Measurements from ENCODE around the gene SMC1B.
"Not testable (repeated sequence)": the region's sequence is repeated elsewhere in the genome, so short reads cannot be mapped to it uniquely, and the experiment has no call there.

Gene SMC1B

DNA sequence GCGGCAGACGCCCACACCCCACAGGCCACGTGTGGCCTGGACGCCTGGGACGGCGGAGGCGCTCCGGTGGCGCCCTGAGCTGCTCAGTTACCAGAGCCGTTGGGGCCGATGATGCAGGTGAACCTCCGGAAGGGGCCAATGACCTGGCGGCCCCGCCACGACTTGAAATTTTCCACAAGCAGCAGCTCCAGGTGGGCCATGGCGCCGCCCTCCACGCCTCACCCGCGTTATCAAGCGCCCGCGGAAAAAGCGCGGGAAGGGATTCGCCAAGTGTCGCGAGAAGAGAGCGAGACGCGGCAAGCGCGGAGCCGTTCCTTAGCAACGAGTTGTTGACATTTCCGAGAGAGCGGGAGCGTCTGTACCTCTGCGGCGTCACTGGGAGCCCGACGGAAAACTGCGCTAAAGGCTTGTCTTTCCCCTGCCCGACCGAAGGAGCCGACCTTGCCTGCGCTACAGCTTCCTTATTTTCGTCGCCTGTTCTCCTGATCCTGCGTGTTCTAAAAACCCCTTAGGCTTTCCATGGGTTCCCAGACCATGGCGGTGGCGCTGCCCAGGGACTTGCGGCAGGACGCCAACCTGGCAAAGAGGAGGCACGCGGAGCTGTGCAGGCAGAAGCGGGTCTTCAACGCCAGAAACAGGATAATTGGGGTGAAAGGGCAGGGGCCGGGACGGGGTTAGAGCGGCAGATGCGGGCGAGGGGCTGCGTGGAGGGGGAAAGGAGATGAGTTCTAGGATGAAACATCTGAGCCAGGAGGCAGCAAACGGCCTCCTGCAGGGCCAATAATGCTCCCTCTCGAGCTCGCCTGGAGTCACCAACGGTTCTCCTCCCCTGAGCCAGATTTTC is at the start of gene SMC1B, which contains the start of gene RIBC2:
SMC1B (minus strand) TSS at position 232 of the 844 bp plus-strand sequence; CDS start at position 200, 32 bp downstream.
RIBC2 (plus strand) TSS at position 326 of the 844 bp plus-strand sequence; CDS start at position 520, 194 bp downstream.
- peak; percentile 96 for DNase-seq

DNA sequence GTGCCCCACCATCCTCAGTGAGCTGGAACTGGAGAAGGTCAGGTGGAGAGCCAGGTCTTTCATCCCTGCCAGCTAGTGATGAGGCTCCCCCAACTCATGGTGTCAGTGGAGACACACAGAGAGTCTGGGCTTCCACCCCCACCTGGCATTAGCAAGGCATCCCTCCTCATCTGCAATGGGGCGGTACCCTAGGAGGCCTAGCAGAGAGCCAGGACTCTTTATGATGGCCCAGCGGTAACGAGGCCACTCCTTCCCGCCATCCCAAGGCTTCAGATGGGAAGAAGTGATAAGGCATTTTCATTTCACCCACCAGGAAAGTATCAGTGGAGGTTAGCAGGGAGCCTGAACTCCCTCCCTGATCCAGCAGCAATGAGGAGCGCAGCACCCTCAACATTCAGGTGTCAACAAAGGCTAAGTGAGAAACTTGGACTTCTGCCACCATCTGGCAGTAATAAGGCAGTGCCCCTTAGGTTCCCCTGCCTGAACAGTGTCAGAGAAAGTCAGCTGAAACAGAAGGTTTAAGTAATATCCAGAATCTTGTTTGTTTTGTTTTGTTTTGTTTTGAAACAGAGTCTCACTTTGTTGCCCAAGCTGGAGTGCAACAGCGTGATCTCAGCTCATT is 48.7 kb upstream of the SMC1B start:
- DNase-seq, result no peak

DNA sequence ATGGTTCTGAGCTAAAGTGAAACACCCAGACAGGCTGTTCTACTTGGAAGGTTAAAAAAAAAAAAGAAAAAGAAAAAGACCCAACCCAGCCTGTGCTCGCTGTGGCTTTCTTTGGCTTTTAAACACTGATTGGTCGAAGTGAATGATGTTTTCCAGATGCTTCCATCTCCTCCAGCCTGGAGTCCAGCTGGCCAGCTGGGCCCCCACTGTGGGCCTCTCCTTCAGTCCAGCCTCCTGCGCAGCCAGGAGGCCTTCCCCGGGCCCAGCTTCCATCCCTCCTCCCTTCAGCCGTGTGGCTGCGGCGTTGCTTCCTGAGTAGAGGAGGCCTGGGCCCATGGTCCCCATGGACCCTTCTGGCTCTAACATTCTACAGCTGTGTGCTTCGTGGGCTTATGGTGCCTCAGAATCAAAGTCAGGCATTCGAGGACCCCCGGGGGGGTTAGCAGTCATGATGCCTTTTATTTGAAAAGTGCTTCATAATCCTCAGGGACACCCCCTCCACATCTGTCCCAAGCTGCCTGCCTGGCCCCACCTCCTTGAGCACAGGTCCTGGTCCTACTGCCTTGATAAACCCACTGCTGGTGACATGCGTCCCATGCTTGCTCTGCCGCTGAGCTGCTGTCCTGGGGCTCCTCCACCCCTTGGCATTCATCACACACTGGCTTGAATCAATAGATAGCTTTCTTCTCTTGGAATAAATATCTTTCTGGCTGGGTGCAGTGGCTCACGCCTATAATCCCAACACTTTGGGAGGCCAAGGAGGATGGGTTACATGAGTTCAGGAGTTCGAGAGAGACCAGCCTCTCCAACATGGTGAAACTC is 47.1 kb upstream of the SMC1B start:
- DNase-seq, result no peak

DNA sequence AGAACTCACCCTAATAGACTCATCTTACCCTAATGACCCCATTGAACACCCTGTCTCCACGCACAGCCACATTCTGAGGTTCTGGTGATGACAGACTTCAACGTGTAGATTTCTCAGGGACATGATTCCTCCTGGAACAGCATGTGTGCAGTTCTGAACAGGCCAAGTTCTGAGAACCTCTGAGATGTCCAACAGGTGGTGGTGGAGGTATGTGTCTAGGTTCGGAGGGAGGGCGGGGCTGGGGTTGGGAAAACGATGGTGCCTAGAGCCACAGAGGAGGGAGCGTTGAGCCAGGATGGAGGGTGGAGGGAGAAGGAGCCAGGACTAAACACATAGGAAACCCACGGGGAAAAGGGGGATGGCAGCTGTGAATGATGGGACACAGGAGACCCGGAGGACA is 45.8 kb upstream of the SMC1B start:
- DNase-seq, result no peak

DNA sequence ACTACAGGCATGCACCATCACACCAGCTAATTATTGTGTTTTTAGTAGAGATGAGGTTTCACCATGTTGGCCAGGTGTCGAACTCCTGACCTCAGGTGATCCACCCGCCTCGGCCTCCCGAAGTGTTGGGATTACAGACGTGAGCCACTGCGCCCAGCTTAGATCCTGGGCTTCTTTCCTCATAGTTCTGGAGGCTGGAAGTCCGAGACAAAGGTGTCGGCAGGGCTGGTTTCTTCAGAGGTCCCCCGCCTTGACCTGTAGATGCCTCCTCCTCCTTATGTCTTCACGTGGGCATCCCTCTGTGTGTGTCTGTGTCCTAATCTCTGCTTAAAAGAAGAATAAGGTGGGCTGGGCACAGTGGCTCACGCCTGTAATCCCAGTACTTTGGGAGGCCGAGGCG is 45.1 kb upstream of the SMC1B start:
- DNase-seq, result no peak

DNA sequence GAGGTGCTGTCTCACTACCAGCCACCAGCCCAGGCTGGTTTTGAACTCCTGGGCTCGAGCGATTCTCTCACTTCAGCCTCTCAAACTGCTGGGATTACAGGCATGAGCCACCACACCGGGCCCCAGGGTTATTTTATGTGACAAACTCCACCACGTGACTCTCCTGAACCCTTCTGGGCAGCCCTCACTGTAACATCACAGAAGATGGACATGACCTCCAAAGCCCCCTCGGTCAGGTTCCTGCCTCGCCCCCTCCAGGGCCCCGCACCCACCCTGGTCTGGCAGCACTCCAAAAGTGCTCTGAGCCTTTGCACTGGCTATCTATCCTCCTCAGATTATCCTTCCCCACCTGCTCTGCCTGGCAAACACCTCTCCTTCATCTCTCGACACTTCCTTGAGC is 43.4 kb upstream of the SMC1B start:
- no peak for DNase-seq

DNA sequence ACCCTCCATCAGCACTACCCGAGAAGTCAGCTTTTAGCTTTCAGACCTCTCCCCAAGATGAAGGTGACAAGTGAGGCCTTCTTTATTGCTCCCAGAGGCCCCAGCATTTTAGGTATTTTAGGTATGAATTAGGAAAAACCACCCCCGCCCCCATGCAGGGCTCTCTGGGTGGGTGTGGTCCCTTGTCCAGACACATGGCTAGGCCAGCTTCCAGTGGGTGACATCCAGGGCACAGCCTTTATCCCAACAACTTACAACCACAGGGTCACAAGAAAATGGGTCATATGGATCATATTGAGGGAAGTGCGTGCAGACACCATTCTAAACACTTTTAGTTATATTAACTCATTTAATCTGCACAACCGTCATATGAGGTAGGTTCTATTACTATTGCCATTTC is 42.2 kb upstream of the SMC1B start:
- no peak for DNase-seq

- DNase-seq, result no peak
These were observed 41.8 kb upstream of the SMC1B start for GRCh38 chr22:45455212-45455611.

GRCh38 chr22:45454275-45454674 is 40.9 kb upstream of the SMC1B start:
- no peak for DNase-seq

DNA sequence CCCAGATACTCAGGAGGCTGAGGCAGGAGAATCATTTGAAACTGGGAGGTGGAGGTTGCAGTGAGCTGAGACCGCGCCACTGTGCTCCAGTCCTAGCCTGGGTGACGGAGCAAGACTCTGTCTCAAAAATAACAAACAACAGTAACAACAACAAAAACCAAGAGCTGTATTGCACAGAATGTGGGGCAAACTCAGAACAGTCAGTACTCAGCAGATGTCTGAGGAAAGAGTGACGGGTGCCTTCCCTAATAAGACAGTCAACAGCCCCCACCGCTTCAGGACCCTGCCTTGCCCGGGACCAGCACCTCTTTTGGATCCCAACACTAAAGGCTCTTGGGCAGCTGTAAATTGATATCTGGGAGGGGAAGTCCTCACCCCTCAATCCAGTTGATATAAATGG is 40.4 kb upstream of the SMC1B start:
- no peak for DNase-seq

DNA sequence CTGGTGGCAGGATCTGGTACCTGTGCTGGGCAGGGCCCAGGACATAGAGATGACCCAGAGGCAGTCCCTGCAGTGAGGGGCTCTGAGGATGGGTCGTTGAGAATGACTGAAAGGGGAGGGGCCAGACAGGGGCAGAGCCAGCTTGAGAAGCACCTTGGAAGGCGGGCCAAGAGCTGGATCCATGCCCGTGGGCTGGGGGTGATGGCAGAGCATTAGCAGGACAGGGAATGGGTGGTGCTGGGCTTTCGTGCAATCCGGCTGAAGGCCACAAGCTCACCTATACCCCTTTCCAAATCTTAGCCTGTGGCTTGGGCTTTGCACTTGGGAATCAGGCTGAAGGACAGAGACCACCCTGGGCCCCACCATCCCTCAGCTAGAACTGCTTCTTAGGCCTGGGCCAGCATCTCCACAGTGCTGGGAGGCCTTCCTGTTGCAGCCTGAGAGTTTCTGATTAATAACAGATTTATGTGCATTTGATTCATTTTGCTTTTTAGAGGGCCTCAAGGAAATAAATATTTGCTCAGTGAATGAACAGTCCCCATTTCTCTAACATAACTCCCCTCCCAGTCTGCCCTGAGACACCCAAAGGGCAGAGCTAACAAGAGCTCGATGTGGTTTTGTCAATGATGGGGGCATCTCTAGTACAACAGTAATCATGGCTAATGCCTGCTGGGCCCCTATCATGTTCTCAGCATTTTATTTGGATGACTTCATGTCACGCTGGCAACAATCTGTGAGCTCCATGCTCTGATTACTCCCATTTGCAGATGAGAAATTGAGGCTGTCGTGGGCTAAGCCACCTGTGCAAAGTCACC is 39.4 kb upstream of the SMC1B start:
- DNase-seq, result no peak

DNA sequence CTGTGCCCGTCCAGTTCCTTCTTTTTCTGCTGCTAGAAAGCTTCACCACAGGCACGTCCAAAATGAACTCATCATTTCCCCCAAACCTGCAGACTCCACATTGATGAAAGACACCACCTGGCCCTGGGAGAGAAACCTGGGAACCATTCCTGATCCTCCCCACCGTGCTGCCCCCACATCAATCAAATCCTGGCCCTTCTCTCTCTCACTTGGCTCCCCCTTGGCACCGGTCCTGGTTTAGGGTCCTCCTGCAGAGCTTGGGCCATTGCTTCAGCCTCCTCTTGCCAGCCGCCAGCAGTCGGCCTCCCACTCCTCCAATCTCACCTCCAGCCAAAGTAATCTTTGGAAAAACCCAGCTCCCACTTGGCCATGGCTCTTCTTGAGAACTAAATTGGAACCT is 38.6 kb upstream of the SMC1B start:
- DNase-seq, result no peak

- no peak for DNase-seq
These were observed 37.7 kb upstream of the SMC1B start for GRCh38 chr22:45450921-45451651.

DNA sequence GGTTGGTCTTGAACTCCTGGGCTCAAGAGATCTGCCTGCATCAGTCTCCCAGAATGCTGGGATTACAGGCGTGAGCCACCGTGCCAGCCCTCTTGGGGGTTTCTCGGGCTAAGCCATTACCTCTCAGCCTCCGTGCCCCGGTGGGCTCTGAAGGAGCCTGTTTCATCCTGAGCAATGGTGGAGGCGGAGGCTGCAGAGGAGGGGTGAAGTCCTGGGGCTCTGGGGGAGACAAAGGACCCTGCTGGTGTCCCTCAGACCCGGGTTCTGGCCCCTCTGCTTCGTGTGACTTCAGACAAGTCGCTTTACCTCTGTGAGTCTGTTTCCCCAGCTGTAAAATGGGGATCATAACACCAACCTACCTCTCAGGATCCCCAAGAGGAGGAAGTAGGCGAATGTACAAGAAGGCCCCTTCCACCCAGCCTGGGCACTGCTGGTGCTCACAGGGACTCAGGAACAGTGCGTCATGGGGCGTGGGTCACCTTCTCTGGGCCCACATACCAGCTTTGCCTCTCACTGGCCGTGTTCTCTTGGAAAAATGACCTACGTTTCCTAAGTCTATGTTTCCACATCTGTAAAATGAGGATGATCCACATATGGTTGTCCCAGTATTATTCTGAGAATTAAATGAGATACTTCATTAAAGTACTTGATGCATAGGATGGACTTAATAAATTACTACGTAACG is 36.8 kb upstream of the SMC1B start:
- DNase-seq, result no peak

DNA sequence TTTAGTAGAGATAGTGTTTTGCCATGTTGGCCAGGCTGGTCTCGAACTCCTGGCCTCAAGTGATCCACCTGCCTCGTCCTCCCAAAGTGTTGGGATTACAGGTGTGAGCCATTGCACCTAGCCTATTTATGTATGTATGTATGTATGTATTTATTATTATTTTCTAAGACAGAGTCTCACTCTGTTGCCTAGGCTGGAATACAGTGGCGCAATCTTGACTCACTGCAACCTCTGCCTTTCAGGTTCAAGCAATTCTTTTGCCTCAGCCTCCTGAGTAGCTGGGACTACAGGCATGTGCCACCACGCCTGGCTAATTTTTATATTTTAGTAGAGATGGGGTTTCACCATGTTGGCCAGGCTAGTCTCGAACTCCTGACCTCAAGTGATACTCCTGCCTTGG is 36.0 kb upstream of the SMC1B start:
- DNase-seq, result not testable (repeated sequence)

GRCh38 chr22:45448431-45448830 is 35.0 kb upstream of the SMC1B start:
- DNase-seq, result no peak

GRCh38 chr22:45447596-45447995 is 34.2 kb upstream of the SMC1B start:
- DNase-seq, result not testable (repeated sequence)

DNA sequence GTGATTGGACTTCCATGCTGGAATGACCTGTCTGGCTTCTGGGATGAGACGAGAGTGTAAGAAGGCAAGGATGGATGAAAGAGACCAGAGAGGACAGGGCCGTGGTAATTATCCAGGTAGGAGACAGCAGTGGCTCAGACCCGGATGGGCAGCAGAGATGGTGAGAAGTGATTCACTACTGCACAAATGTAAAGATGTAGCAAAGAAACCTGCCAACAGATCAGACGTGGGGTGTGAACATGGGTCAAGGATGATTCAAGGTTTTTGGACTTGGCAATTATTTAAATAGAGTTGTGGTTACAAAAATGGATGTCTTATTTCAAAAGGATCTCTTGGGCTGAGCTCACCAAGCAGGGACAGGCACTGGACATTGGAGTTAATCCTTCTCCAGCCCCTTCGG is 32.8 kb upstream of the SMC1B start:
- DNase-seq, result no peak

DNA sequence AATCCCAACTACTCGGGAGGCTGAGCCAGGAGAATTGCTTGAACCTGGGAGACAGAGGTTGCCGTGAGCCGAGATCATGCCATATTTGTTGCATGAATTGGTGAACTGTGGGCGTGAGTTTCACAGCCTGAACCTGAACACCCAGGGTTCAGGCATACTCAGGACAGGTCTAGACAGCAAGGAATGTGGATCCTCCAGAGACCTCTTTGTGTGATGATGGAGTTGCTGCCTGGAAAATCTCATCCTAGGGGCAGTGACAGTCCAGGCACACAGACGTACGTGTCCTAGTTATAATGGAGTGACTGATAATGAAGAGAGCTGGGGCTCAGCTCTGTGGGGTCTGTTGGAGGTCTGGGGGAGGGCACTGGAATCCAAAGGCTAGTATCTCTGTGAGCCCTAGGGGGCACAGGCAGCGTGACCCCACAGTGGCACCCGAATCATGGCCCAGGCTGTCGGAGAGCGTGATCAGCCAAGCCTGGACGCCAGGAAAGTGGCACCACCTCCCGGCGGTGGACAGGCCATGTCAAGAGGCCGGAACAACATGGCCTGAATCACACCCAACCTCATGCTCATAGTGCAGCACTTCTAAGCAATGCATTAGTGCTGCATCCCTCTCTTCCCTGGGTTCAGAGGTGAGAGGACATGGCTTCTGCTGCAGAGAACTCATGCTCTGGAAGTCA is 31.8 kb upstream of the SMC1B start:
- DNase-seq, result no peak

GRCh38 chr22:45444168-45444567 is 30.8 kb upstream of the SMC1B start:
- DNase-seq, result no peak

DNA sequence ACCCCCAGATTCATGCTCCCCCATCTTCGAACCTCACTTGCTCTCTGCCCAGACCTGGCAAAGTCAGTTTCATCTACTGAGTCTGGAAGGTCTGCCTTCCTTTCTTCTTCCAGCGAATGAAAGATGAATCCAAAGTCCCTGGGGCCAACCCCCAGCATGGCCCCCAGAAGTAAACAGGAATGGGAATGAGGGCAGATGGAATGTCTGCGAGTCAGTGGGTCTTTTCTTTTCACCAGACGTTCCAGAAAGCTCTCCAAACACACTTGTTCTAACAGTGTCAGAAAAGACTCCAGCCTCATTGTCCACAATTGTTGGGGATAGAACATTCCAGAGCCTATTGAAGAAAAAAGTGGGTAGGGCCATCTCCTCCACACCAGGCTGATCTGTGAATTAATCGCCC is 28.7 kb upstream of the SMC1B start:
- no peak for DNase-seq
